Right lobe of liver (tissue), 6 donors: ENCODE results near the gene PDK1. TPM values are rescaled to one million over a fixed set of nuclear protein-coding genes. Genes with fewer than 3 reads are reported as not detected.

ENCODE experiments used
- ATAC-seq, 4 donors: fragments of 200-7000 bp; cut with Tn5 transposase; one replicate each; pipeline ENCODE4 v1.9.1; 2020; ENCODE audit warnings: mild to moderate bottlenecking in 4 of 4, moderate library complexity in 4 of 4
- DNase-seq, 3 donors: peaks; one replicate each; pipeline ENCODE4 v3.0.0-alpha.2; 2020
- H3K27ac ChIP-seq, 3 donors: fragments of 200-600 bp; one replicate each; pipeline ENCODE4 v1.8.0; 2022
- H3K27me3 ChIP-seq, 2 donors: fragments of 200-600 bp; one replicate each; pipeline ENCODE4 v1.8.0; 2022
- H3K36me3 ChIP-seq, 4 donors: fragments of 200-600 bp; sonication (generic) in 1 of 4; one replicate each; pipeline versions ENCODE4 v1.5.1 to v1.8.0; 2017 to 2022; ENCODE audit warnings: control low read depth in 1 of 4
- H3K4me1 ChIP-seq, 4 donors: fragments of 200-600 bp; sonication (generic) in 1 of 4; one replicate each; pipeline versions ENCODE4 v1.5.1 to v1.8.0; 2017 to 2022; ENCODE audit warnings: control low read depth in 1 of 4
- H3K4me3 ChIP-seq, 3 donors: fragments of 200-600 bp; one replicate each; pipeline ENCODE4 v1.8.0; 2022
- H3K9me3 ChIP-seq, 4 donors: fragments of 200-600 bp; sonication (generic) in 1 of 4; one replicate each; pipeline versions ENCODE4 v1.5.1 to v1.8.0; 2017 to 2022; ENCODE audit warnings: control low read depth in 1 of 4
- POLR2A ChIP-seq: fragments of 450-650 bp; IDR thresholded peaks from one replicate; pipeline ENCODE4 v1.6.1; 2017; ENCODE audit warnings: antibody characterized with exemption, mild to moderate bottlenecking
- WGBS: methylation state at CpG from one replicate; pipeline ENCODE4 v1.1.6; 2018; ENCODE audit warnings: low coverage, low lambda C conversion rate; ENCODE audit not compliant: insufficient coverage; ENCODE audit errors: missing lambda C conversion rate; 5-methylcytosine and 5-hydroxymethylcytosine counted together
- intact Hi-C, 2 donors: fragments of 100-400 bp; cut with DNase I; formaldehyde crosslinking; loops; one replicate each; pipeline versions ENCODE4 v1.11.2 to v1.14.1; 2022
- total RNA-seq, 6 experiments: library from RNA; depleted of rRNA in 2 of 6; stranded (reverse); fragments of >200 nt in 2 of 6; fragmentation: NEBNext Ultra II Directional in 3 of 6; extraction: Animal tissue kit (Norgen Biotek cat#: 25700) in 3 of 6; gene quantifications; one replicate each; pipeline versions ENCODE4 v1.1.0 to v1.2.4, GENCODE V29; 2016 to 2023
- TF ChIP-seq, protein P1 (sequence below), 4 donors: fragments of 200-600 bp in 3 of 4; fragments of 450-650 bp in 1 of 4; IDR thresholded peaks; one replicate each; pipeline versions ENCODE4 v1.5.1 to v1.8.0; 2016 to 2022; ENCODE audit warnings: antibody characterized with exemption in 4 of 4, mild to moderate bottlenecking in 2 of 4
- donor health status: DM: no; HTN: yes; CAD: no.
- donor health status: DM: no; HTN: no; CAD: no.
- donor health status: DM: no; HTN: no; CAD: no.
- donor health status: DM: no; HTN: yes; CAD: no.
- donor health status: DM: no; HTN: yes; CAD: no.

PDK1 gene
- total RNA-seq, 6 experiments from 2014 or later = 5.0 to 34.1 (median 9.6) TPM

DNA sequence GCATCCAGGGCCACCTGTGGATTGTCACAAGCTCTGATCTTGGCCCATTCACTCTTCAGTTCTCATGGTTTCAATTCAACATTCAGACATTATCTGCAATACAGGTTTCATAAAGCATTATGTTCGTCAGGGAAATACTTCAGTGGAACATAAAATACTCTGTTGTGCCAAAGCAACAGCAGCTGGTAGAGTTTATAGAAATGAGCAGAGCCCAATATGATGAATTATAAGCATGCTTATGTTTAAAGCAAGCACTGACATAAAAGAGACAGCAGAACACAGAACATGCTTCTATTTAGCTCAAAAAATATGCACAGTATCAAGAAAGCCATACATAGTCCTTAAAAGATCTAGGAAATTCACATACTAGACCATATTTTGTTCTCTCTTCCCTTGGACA is 71.3 kb downstream of the PDK1 start:
- TF ChIP-seq POLR2A = no peak
- TF ChIP-seq, protein P1, sequence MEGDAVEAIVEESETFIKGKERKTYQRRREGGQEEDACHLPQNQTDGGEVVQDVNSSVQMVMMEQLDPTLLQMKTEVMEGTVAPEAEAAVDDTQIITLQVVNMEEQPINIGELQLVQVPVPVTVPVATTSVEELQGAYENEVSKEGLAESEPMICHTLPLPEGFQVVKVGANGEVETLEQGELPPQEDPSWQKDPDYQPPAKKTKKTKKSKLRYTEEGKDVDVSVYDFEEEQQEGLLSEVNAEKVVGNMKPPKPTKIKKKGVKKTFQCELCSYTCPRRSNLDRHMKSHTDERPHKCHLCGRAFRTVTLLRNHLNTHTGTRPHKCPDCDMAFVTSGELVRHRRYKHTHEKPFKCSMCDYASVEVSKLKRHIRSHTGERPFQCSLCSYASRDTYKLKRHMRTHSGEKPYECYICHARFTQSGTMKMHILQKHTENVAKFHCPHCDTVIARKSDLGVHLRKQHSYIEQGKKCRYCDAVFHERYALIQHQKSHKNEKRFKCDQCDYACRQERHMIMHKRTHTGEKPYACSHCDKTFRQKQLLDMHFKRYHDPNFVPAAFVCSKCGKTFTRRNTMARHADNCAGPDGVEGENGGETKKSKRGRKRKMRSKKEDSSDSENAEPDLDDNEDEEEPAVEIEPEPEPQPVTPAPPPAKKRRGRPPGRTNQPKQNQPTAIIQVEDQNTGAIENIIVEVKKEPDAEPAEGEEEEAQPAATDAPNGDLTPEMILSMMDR (IDR thresholded peaks at IDR 0.05) = no peak
- 100% methylated on average over 1 of the region's 1 CpG for WGBS
- intact Hi-C loops = no loop called here
- no peak overlapping the region for H3K27ac ChIP-seq
- no peak overlapping the region for H3K4me3 ChIP-seq
- no peaks in the 10 kb centered on the region for H3K36me3 ChIP-seq
- DNase-seq (no peak), ATAC-seq (no peak)
- H3K9me3 ChIP-seq = no peaks in the 10 kb centered on the region
- no peaks in the 10 kb centered on the region for H3K27me3 ChIP-seq
- H3K4me1 ChIP-seq = no peaks in the 10 kb centered on the region

DNA sequence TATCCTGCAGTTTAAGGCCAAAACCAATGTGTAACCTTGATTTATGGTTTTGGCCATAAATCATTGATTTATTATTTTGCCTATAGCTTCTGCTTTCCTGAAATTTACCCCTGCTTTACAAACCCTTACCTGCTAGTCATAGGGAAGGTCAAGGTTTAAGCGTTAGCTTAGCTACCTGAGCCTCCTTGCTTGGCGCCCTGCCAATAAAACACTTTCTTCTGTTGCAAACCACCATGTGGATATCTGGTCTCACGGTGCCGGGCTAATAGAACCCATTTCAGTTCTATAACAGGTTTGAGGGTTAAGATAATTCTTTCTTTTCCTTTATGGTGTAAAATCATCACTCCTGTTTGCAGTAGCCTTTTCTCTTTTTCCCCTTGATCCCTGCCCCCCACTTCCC is 72.2 kb downstream of the PDK1 start:
- 75% methylated on average over 4 of the region's 4 CpGs for WGBS
- no peak for DNase-seq
- intact Hi-C loops = no loop called here
- no peak overlapping the region for H3K27ac ChIP-seq
- no peaks in the 10 kb centered on the region for H3K9me3 ChIP-seq
- no peak for ATAC-seq
- H3K36me3 ChIP-seq = no peaks in the 10 kb centered on the region
- TF ChIP-seq POLR2A = no peak
- TF ChIP-seq, protein P1 (IDR thresholded peaks at IDR 0.05) = no peak
- H3K4me1 ChIP-seq = no peaks in the 10 kb centered on the region
- H3K27me3 ChIP-seq = no peaks in the 10 kb centered on the region
- no peak overlapping the region for H3K4me3 ChIP-seq

DNA sequence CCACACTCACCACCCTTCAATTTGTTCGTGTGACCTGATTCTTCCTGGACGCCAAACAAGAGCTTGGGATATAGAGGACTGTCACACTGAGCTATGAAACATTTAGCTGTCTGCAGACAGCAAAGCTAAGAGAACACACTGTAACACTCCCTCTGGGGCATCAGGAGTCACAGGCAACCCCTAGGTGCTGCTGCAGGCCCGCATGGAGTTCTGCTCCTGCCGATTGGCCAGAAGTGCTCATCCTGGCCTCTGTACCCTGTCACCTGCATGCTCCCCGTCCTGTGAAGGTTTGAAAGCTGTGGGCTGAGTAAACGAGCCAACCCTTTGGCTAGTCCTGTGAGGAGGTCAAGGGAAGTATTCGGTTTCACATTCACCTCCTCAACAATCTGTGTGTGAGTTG is 73.7 kb downstream of the PDK1 start:
- 85% methylated on average over 4 of the region's 7 CpGs for whole genome bisulfite sequencing
- TF ChIP-seq POLR2A = no peak
- TF ChIP-seq, protein P1 (IDR thresholded peaks at IDR 0.05) = no peak
- H3K27me3 ChIP-seq = no peaks in the 10 kb centered on the region

DNA sequence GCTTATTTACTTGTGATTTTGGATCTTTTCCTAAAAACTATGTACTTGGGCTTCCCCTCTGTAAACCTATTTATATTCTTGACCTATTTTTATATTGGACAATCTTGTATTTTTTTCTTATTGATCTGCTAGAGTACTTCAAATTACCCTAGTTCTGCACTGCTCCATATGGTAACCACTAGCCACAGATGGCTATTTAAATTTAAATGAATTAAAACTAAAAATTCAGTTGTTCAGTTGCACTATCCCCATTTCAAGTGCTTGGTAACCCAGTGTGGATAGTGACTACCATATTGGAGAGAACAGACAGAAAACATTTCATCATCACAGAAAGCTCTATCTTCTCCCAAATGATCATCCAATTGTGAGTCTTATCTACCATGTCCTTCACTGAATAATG is 74.3 kb downstream of the PDK1 start:
- H3K27ac ChIP-seq = no peak overlapping the region
- no peak overlapping the region for H3K4me3 ChIP-seq
- ATAC-seq = no peak
- peaks cover 0 to 3% (median 0%) of the 10 kb centered on the region in 4 donors for H3K4me1 ChIP-seq
- no peaks in the 10 kb centered on the region for H3K36me3 ChIP-seq
- DNase-seq = no peak
- H3K9me3 ChIP-seq = no peaks in the 10 kb centered on the region
- no peak for TF ChIP-seq POLR2A
- TF ChIP-seq, protein P1 (IDR thresholded peaks at IDR 0.05) = no peak
- intact Hi-C loops = no loop called here
- H3K27me3 ChIP-seq = no peaks in the 10 kb centered on the region

More for the DNA sequence above, 73.7 kb downstream of the PDK1 start:
- Histone ChIP-seq H3K4me3 (no peak overlapping the region), H3K27ac (no peak overlapping the region), H3K9me3 (no peaks in the 10 kb centered on the region), H3K4me1 (peaks cover 0 to 3% (median 0%) of the 10 kb centered on the region in 4 donors), H3K36me3 (no peaks in the 10 kb centered on the region)
- ATAC-seq (peak in 1 of 4 donors; percentile 24), DNase-seq (no peak)
- intact Hi-C loops = no loop called here

DNA sequence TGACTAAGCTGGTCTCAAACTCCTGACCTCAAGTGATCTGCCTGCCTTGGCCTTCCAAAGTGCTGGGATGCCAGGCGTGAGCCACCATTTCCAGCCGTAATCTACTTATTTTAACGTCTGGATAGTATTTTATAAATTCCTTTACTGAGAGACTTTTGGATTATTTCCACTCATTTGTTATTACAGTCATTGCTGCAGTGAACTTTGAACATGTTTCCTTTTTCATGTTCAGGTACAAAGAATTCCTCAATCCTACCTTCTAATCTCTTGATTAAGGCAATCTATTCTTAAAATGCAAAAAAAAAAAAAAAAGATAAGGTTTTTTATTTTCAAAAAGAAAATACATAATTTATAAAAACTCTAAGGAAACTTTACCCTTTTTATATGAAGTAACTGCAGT is 78.6 kb downstream of the PDK1 start:
- Histone ChIP-seq H3K4me1 (peaks cover 0 to 3% (median 0%) of the 10 kb centered on the region in 4 donors), H3K36me3 (no peaks in the 10 kb centered on the region), H3K4me3 (no peak overlapping the region), H3K9me3 (no peaks in the 10 kb centered on the region), H3K27me3 (no peaks in the 10 kb centered on the region), H3K27ac (no peak overlapping the region)
- 42% methylated on average over 3 of the region's 3 CpGs for WGBS
- TF ChIP-seq, protein P1 (IDR thresholded peaks at IDR 0.05) = no peak
- TF ChIP-seq POLR2A = no peak
- intact Hi-C loops = no loop called here
- peak in 2 of 4 donors; percentile 47 to 65 for ATAC-seq
- DNase-seq = no peak
